Ramos (cell line): ENCODE data around the gene MRFAP1L1.
"Not testable (repeated sequence)": the region's sequence is repeated elsewhere in the genome, so short reads cannot be mapped to it uniquely, and the experiment has no call there.

Experiments used
- in situ Hi-C: fragments of 300-500 bp; cut with MboI; formaldehyde crosslinking; loops from one replicate; pipeline ENCODE4 v1.14.3; 2022; ENCODE audit warnings: low sequenced_read_pairs; ENCODE audit not compliant: unreplicated experiment

MRFAP1L1 gene

DNA sequence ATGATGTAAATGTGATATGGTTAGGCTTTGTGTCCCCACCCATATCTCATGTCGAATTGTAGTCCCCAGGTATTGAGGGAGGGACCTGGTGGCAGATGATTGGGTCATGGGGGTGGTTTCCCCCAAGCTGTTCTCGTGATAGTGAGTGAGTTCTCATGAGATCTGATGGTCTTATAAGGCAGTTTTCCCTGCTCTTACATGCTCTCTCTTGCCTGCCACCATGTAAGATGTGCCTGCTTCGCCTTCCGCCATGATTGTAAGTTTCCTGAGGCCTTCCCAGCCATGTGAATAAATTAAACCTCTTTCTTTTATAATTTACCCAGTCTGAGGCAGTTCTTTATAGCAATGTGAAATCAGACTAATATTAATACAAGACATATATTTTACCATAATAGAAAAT is 30.3 kb upstream of the MRFAP1L1 start:
- in situ Hi-C loops = no loop called here

DNA sequence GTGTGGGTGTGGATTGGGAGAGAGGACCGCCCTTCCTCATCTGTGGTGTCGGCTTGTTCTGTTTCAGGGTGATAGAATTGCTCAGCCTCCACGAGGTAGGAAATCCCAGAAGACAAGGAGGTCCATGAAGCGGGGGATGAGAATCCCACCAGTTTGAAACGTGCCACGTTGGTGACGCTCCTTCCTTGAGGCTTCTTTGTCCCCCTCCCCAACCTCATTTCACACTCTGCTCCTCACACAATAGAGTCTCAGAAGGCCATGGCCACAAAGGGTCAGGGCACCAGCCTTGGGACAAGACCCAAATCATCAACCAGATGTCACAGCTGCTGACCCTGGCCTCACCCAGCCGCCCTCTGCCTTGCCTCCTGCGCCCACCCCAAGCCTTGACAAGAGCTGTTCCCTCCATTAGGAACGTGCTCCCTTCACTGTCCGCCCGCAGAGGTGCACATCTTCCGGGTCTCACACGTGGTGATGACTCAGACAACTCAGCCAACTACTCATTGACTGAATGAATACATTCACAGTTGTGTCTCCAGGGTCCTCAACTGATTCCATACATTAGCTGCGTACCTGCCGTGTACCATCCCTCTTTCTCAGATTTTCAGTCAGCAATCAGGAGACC is 24.6 kb upstream of the MRFAP1L1 start:
- in situ Hi-C loops = no loop called here

DNA sequence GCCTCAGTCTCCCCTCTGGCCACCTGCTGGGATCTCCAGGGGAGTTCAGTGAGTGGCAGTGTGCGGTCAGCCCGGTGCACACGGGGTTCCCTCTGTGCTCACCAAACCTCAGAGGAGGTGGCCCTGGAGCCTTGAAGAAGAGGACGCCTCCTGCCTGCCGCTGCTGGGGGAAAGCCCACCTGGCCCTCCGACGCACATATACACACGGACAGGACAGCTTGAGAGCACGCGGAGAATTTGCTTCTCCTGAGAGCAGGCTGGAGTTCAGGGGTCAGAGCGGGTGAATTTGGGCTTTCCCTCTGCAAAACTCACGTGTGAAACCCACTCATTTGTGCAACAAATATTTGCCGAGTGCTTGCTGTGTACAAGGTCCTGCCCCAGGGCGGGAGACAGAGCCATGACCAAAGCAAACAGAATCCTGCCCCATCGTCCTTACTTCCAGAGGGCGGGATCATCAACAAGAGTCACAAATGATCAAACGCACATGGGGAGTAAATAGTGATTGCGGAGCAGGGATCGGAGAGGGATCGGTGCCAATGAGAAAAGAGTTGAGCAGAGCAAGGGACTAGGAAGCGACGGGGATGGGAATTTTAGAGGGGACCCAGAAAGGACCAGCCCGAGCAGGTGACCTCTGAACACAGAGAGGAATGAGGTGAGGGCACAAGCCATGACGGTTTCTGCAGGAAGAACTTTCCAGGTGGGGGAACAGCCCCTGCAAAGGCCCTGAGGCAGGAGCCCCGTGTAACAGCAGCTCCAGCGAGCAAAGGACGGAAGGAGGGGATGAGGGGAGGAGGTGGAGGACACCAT is 23.9 kb upstream of the MRFAP1L1 start:
- in situ Hi-C loops = no loop called here

DNA sequence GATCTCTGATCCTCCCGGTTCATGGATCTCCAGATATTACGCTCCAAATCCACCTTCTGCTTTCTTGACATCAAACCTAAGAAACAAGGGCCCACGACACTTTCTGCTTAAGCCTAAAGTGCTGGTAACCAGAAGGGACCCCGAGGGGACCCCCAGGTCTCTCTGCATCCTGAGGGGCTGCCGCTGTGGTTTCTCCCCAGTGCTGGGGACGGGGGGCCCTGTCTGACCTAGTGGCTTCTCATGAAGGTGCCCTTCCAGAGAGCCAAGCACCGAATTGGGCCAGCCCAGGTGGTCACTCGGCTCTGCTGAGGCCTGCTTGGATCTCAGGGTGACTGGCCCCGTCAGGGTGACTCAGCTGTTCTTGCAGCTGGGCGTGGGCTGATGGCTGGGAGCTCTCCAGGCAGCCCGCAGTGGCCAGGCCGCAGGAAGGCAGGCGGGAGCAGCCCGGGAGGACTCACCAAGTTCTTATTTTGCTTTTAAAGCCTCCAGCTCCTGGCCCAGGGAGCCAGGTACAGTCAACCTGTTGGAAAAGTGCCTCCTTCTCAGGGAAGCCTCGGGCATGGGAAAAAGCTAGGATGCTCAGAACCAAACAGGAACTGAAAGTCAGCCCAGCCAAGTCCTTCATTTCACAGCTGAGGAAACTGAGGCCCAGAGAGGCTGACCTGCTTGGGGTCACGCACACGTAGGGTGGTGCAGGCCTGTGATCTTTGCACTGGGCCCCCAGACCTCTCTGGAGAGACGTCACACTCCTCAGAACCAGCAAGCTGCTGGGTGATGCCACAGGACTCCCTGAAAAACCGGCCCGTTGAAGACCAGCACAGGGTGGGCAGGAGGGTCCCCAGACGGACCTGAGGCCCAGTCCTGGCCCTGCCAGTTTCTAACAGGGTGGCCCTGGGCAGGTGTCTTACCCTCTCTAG is 23.0 kb upstream of the MRFAP1L1 start:
- in situ Hi-C loops = no loop called here

DNA sequence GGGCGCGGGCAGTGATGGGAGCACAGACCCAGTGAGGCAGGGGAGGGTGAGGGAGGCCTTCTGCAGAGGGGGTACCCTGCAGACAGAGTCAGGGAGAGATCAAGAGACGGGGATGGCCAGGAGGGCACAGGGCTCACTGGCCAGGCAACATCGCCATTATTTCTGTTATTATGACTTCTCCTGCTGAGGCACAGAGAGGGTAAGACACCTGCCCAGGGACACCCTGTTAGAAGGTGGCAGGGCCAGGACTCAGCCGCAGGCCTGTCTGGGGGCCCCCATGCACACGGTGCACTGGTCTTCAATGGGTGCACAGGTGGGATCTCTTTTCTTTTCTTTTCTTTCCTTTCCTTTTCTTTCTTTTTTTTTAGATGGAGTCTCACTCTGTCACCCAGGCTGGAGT is 22.1 kb upstream of the MRFAP1L1 start:
- in situ Hi-C loops = no loop called here

DNA sequence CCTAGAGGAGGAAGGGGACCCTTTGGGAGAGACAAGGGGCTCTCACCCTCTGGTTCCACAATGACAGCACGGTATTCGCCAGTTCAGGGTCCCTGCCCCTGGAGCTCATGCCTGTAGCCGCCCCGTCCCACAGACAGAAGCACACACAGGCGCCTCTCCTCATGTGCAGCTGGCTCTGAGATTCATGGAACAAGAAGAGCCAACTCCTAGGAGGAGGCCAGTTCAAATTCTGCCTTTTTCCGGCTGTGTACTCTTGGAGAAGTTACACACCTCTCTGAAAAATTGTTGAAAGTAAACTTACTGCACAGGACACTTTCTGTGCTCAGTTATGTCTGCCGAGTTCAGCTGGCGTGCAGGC is 21.6 kb upstream of the MRFAP1L1 start:
- in situ Hi-C loops = no loop called here

DNA sequence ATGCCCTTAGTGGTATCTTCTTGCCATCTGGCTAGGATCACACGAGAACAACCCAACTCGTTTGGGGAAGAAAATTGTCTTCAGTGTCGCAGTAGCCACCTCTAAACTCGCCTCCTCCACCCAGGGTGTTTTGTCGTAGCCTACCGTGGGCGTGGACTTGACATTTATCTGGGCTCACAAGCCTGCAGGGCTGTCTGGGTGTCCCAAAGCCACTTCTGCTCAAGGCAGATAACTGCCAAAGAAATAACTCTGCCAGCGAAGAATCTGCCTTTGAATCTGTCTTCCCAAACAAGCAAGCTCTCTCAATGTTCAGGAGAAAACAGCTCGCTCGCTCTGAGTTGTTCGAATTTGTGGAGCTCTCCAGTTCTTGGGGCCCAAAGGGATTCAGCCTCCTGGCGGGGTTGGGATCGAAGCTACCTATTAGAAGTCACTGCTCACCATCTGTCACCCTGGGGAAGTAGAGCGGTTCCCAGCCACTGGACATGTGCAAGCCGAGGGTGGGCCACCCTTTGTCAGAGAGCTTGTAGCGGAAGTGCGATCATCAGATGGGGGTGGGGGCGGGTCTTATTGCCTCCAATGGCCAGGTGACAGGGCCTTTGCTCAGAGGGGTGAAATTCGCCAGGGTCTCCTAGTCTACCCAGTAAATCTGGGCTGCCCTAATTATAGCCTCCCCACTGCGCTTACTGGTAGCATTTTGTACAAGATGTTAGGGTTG is 21.1 kb upstream of the MRFAP1L1 start:
- in situ Hi-C loops = no loop called here

DNA sequence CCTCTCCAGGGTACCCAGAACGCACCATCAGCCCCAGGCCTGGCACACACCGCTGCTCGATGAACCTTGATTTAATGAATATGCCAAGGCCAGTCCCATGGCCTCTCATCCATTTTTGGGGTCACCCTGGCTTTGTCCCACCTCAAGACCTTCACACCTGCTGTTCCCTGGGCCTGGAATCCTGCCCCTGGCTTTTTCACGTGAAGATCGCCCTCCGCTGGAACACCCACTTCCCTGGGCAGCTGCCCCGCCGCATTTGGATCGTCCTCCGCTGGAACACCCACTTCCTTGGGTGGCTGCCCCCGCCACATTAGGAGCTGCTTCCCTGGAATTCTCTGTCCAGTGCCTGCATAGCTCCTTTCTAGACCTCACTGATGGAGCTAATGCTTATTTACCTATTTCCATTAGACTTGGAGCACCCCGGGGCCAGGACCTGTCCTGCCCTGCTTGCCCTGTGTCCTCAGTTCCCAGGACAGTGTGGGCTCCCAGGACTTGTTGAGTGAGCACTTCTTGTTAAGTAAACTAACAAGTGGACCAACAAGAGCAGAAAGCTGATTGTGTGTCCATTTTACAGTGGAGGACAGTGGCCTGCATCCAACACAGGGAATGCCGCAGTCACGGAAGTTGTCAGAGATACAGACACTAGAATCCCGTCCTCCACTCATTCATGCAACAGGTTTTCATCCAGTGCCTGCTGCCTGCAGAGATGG is 18.8 kb upstream of the MRFAP1L1 start:
- in situ Hi-C loops = no loop called here

DNA sequence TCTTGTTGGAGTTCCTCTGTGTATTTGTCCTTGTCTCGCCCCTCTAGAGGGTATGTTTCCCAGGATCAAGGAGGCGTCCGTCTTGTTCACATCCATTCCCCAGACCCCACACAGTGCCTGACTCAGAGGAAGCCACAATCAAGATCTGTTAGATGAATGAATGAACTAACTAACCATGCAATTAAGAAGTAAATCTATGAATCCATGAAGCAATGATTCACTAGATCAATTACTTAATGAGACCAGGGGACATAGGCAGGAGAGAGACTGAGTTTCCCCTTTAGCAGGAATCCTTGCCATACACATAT is 18.2 kb upstream of the MRFAP1L1 start:
- in situ Hi-C loops = no loop called here

DNA sequence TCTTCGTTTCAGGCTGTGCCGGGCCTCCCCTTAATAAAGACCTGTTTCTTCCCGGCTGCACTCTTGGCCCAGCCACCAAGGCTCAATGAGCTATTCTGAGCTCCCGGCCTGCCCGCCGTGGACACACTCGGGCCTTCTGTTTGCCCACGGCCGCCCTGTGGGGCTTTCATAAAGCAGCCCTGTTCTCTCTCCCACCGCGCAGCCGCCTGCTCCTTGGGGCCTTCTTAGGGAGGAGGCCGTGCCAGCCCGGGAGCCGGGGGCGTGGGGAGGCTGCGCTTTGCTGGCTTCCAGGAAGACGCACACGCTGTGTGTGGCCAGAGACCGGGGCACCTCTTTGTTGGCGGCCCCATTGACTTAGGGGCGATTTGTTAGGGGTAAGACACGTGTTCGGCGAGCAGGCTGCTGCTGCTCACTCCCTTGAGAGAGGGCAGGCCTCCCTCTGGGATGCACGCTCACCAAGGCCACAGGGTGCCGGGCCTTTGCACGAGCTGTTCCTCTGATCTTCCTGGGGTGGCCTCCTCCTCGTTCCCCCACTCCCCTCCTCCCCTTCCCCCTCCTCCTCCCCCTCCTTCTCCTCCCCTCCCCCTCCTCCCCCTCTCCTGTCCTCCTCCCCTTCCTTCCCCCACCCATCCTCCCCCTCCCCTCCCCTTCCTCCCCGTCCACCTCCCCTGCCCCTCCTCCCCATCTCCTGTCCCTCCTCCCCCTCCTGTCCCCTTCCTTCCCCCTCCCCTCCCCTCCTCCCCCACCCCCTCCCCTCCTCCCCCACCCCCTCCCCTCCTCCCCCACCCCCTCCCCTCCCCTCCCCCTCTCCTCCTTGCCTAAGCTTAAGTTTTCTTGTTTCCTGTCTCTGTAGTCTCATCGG is 17.6 kb upstream of the MRFAP1L1 start:
- in situ Hi-C loops = no loop called here

DNA sequence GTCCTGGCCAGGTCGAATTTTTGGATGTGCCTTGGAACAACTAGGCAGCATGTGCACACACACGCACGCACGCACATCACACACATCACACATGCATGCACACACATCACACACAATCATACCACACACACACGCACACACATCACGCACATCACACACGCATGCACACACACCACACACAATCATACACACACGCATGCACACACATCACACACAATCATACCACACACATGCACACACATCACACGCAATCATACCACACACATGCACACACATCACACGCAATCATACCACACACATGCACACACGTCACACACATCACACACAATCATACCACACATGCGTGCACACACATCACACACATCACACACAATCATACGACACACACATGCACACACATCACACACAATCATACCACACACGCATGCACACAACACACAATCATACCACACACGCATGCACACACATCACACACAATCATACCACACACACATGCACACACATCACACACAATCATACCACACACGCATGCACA is 15.8 kb upstream of the MRFAP1L1 start:
- in situ Hi-C loops = not testable (repeated sequence)

DNA sequence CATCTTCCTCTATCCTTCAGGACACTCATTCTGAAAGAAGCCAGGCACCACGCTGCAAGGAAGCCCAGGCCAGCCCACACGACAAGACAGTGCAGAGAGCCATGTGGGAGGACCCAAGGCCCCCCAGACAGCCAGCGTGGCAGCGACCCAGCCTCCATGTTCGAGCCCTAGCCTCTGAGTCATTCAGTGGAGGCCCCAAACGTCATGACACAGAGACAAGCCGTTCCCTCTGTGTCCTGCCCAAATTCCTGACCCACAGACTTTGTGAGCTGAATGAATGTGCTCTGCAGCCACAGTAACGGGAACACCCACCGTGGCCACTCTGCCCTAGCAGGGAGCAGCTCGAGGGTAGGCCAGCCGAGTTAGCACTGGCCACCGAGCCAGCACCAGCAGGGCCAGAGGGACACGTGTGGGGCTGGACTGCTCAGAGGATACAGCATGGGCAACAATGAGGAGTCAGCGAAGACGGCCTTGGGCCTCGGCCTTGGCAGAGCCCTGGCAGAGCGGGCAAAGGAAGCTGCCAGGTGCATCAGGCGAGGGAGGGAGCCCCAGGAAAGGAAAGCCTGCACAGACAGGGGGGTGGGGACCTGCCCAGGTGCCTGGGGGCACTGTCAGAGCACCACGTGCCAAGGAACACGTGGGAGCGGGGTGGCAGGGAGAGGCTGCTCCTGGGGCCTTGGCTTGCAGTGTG is 14.9 kb upstream of the MRFAP1L1 start:
- in situ Hi-C loops = loop anchor here (5.0 kb wide), 2 partner anchors 153 to 348 kb away; no protein-coding TSS in a partner anchor

DNA sequence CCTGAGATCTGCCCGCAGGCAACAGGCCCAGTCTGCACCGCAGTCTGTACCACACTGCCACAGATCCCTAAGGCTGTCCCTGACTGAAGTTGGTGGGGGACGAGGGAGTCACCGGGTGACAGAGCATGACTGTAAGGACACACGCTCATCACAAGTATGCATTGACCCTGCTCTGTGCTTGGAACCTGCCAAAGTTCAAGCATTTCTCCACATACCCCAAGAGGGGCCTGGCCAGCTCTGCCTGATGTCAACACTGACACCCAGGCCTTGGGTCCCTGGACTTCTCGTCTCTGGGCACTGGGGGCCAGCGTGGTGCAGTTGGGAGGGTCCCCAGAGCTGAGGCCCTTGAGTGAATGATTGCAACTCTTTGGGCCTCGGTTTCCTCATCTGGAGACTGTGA is 14.2 kb upstream of the MRFAP1L1 start:
- in situ Hi-C loops = loop anchor here (5.0 kb wide), 2 partner anchors 153 to 348 kb away; no protein-coding TSS in a partner anchor

DNA sequence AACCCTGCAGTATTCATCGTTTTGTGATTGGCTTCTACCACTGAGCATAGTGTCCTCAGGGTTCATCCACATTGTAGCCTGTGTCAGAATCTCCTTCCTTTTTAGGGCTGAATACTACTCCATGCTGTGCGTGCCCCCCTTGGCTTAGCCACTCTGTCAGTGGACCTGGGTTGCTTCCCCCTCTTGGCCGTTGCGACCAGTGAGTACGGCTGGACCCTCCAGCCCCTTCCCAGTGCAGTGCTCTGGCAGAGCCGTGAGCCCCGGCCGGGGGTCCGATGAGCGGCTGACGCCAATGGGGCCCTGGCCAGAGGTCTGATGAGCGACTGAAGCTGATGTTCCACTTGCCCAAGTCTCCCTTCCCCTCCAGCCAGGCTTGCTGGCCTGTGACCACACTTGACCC is 13.2 kb upstream of the MRFAP1L1 start:
- in situ Hi-C loops = loop anchor here (5.0 kb wide), 2 partner anchors 154 to 349 kb away; no protein-coding TSS in a partner anchor

DNA sequence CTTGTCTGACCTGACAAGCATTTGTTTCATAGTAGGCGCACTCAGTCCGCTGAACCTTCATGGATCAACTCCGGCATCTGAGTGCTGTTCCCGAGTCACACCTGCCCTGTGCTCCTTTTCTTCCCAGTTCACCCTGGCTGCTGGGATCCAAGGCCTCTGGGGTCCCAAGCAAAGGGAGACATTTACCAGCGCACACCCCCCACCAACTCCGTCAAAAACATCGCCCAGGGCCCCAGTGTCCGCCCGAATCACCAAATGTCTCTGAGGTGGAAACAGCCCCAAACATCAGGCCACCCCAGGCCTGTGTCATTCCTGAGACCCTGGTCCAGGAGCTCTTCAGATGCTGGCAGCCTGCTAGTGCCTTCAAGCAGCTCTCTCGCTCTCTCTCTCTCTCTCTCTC is 11.5 kb upstream of the MRFAP1L1 start:
- in situ Hi-C loops = loop anchor here (5.0 kb wide), 2 partner anchors 156 to 351 kb away; no protein-coding TSS in a partner anchor

DNA sequence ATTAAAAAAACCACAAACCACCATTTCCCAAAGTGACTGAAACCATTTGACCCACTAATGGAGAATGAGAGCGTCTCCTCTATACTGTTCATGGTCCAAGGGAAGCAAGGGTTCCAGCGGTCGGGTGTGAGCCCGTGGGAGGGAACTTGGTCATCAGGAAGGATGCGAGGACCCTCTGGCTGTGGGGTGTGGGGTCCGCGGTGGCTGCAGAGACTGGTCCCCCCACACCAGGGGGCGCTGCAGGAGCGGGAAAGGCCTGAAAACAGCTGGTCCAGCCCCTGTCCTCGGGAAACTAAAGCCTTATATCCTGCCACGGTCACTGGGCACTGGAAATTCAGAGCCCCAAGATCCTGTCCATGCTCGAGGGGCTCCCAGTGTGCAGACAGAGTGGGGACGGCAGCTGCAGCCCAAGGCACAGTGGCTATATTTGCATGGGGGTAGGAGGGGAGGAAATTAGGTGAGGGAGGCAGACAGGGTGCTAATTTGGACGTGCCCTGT is 10.6 kb upstream of the MRFAP1L1 start:
- in situ Hi-C loops = loop anchor here (5.0 kb wide), 2 partner anchors 157 to 352 kb away; no protein-coding TSS in a partner anchor

DNA sequence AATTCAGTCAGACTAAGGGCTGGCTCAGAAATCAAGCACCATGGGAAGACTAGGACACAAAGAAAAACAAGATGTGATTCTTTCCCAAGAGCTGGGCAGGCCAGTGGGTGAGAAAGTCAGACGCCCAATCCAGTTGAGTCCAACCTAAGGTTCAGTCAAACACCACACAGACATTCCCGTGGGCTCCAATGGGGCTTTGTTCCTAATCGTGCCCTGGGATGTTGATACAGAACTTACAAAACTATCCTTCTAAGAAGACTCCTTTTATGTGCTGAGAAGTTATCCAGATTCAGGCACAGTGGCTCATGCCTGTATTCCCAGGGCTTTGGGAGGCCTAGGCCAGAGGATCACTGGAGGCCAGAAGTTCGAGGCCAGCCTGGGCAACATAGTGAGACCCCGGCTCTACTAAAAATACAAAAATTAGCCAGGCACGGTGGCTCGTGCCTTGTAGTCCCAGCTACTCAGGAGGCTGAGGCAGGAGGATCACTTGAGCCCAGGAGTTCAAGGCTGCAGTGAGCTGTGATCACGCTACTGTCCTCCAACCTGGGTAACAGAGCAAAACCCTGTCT is 10.0 kb upstream of the MRFAP1L1 start:
- in situ Hi-C loops = loop anchor here (5.0 kb wide), 2 partner anchors 158 to 353 kb away; no protein-coding TSS in a partner anchor
